Thoracic aorta (tissue), 2 donors: Measurements from ENCODE around the gene FAM13A. TPM values are rescaled to one million over a fixed set of nuclear protein-coding genes. Genes with fewer than 3 reads are reported as not detected.

Source experiments
- ATAC-seq: fragments of 150-250 bp; one replicate; pipeline ENCODE4 v1.8.0; 2017; ENCODE audit warnings: low read depth; ENCODE audit not compliant: insufficient number of reproducible peaks, low FRiP score
- DNase-seq: peaks from one replicate; pipeline ENCODE4 v3.0.0-alpha.2; 2020; ENCODE audit warnings: low spot score
- H3K27ac ChIP-seq, 2 donors: fragments of 200-600 bp; sonication (generic); 1 replicate in 1 of 2; 2 replicates in 1 of 2; pipeline ENCODE4 v1.5.1; 2016; ENCODE audit warnings: mild to moderate bottlenecking in 2 of 2, moderate library complexity in 2 of 2
- H3K27me3 ChIP-seq: fragments of 200-600 bp; sonication (generic); replicated peaks from 2 replicates; pipeline ENCODE4 v1.6.0; 2016; ENCODE audit warnings: mild to moderate bottlenecking; ENCODE audit not compliant: insufficient read depth
- H3K36me3 ChIP-seq: fragments of 200-600 bp; sonication (generic); one replicate; pipeline ENCODE4 v1.5.1; 2016
- H3K4me1 ChIP-seq, 2 donors: fragments of 200-600 bp; sonication (generic); 1 replicate in 1 of 2; 2 replicates in 1 of 2; pipeline versions ENCODE4 v1.5.1 to v1.6.0; 2016; ENCODE audit warnings: low read depth in 2 of 2, mild to moderate bottlenecking in 1 of 2; ENCODE audit not compliant: control insufficient read depth in 1 of 2
- H3K4me3 ChIP-seq: fragments of 200-600 bp; sonication (generic); 2 replicates; pipeline ENCODE4 v1.5.1; 2016; ENCODE audit warnings: mild to moderate bottlenecking
- H3K9me3 ChIP-seq: fragments of 200-600 bp; sonication (generic); 2 replicates; pipeline ENCODE4 v1.5.1; 2016
- total RNA-seq, 2 donors: library from RNA; depleted of rRNA; stranded (reverse); fragments of >200 nt; gene quantifications; one replicate each; pipeline versions ENCODE4 v1.1.0 to v1.2.3, GENCODE V29; 2016
- TF ChIP-seq, protein P1 (sequence below): fragments of 200-600 bp; sonication (generic); IDR thresholded peaks from one replicate; pipeline ENCODE4 v1.5.1; 2019; ENCODE audit warnings: antibody characterized with exemption

The FAM13A gene
- total RNA-seq, 2 donors from 2014 or later = 27.3 to 32.5 TPM

GRCh38 chr4:88957570-88957969 is 99.4 kb downstream of the FAM13A start:
- Histone ChIP-seq H3K9me3 (no peaks in the 10 kb centered on the region), H3K36me3 (no peaks in the 10 kb centered on the region), H3K4me3 (no peak overlapping the region), H3K27me3 (no peaks in the 10 kb centered on the region), H3K27ac (no peak overlapping the region), H3K4me1 (peaks cover 7 to 10% of the 10 kb centered on the region in 2 donors)
- TF ChIP-seq, protein P1, sequence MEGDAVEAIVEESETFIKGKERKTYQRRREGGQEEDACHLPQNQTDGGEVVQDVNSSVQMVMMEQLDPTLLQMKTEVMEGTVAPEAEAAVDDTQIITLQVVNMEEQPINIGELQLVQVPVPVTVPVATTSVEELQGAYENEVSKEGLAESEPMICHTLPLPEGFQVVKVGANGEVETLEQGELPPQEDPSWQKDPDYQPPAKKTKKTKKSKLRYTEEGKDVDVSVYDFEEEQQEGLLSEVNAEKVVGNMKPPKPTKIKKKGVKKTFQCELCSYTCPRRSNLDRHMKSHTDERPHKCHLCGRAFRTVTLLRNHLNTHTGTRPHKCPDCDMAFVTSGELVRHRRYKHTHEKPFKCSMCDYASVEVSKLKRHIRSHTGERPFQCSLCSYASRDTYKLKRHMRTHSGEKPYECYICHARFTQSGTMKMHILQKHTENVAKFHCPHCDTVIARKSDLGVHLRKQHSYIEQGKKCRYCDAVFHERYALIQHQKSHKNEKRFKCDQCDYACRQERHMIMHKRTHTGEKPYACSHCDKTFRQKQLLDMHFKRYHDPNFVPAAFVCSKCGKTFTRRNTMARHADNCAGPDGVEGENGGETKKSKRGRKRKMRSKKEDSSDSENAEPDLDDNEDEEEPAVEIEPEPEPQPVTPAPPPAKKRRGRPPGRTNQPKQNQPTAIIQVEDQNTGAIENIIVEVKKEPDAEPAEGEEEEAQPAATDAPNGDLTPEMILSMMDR = no peak
- DNase-seq (no peak), ATAC-seq (no peak)

DNA sequence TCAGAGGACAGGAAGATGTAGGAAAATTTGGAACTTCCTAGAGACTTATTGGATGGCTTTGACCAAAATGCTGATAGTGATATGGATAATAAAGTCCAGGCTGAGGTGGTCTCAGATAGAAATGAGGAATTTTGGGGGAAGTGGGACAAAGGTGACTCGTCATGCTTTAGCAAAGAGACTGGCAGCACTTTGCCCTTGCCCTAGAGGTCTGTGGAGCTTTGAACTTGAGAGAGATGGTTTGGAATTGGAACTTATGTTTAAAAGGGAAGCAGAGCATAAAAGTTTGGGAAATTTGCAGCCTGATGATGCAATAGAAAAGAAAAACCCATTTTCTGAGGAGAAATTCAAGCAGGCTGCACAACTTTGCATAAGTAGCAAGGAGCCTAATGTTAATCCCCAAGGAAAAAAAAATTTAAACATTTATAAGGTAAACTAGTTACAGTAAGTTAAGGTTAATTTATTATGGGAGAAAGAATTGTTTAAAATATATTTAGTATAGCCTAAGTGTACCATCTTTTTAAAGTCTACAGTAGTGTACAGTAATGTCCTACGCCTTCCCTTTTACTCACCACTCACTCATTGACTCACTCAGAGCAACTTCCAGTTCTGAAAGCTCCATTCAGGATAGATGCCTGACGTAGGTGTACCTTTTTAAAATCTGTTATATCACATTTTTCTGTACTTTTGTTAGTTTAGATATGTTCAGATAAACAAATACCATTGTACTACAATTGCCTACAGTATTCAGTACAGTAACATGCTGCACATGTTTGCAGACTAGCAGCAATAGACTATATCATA is 101.2 kb downstream of the FAM13A start:
- Histone ChIP-seq H3K9me3 (no peaks in the 10 kb centered on the region), H3K36me3 (no peaks in the 10 kb centered on the region), H3K4me1 (peaks cover 11 to 20% of the 10 kb centered on the region in 2 donors), H3K4me3 (no peak overlapping the region), H3K27ac (no peak overlapping the region), H3K27me3 (no peaks in the 10 kb centered on the region)
- DNase-seq (no peak), ATAC-seq (no peak)
- TF ChIP-seq, protein P1 = no peak

- TF ChIP-seq, protein P1 = no peak
- Histone ChIP-seq H3K27me3 (no peaks in the 10 kb centered on the region), H3K36me3 (no peaks in the 10 kb centered on the region), H3K27ac (no peak overlapping the region), H3K9me3 (no peaks in the 10 kb centered on the region), H3K4me3 (no peak overlapping the region), H3K4me1 (peaks cover 8 to 20% of the 10 kb centered on the region in 2 donors)
- DNase-seq (no peak), ATAC-seq (no peak)
Observed at GRCh38 chr4:88953400-88953799, 103.6 kb downstream of the FAM13A start.

GRCh38 chr4:88952081-88952480 is 104.9 kb downstream of the FAM13A start:
- peak overlapping the region; percentile 41 to 49 for H3K27ac ChIP-seq
- no peaks in the 10 kb centered on the region for H3K36me3 ChIP-seq
- no peak overlapping the region for H3K4me3 ChIP-seq
- H3K9me3 ChIP-seq = no peaks in the 10 kb centered on the region
- H3K4me1 ChIP-seq = peaks cover 5 to 16% of the 10 kb centered on the region in 2 donors
- ATAC-seq (no peak), DNase-seq (no peak)
- TF ChIP-seq, protein P1 = no peak
- no peaks in the 10 kb centered on the region for H3K27me3 ChIP-seq

GRCh38 chr4:88949605-88950004 is 107.4 kb downstream of the FAM13A start:
- Histone ChIP-seq H3K27me3 (no peaks in the 10 kb centered on the region), H3K4me1 (peaks cover 5 to 16% of the 10 kb centered on the region in 2 donors), H3K27ac (no peak overlapping the region), H3K4me3 (no peak overlapping the region), H3K9me3 (no peaks in the 10 kb centered on the region), H3K36me3 (no peaks in the 10 kb centered on the region)
- ATAC-seq (no peak), DNase-seq (no peak)
- TF ChIP-seq, protein P1 = no peak
